HG02759 (cell line): Measurements from ENCODE around the gene ANKS1B.
A peak's percentile ranks its signal among the peaks of the same experiment; 100 is the strongest.

Experiments used
- ATAC-seq: cut with Tn5 transposase; IDR thresholded peaks from one replicate; pipeline ENCODE4 v1.9.1; 2021; ENCODE audit warnings: mild to moderate bottlenecking, moderate library complexity; ENCODE audit not compliant: unreplicated experiment

The ANKS1B gene

DNA sequence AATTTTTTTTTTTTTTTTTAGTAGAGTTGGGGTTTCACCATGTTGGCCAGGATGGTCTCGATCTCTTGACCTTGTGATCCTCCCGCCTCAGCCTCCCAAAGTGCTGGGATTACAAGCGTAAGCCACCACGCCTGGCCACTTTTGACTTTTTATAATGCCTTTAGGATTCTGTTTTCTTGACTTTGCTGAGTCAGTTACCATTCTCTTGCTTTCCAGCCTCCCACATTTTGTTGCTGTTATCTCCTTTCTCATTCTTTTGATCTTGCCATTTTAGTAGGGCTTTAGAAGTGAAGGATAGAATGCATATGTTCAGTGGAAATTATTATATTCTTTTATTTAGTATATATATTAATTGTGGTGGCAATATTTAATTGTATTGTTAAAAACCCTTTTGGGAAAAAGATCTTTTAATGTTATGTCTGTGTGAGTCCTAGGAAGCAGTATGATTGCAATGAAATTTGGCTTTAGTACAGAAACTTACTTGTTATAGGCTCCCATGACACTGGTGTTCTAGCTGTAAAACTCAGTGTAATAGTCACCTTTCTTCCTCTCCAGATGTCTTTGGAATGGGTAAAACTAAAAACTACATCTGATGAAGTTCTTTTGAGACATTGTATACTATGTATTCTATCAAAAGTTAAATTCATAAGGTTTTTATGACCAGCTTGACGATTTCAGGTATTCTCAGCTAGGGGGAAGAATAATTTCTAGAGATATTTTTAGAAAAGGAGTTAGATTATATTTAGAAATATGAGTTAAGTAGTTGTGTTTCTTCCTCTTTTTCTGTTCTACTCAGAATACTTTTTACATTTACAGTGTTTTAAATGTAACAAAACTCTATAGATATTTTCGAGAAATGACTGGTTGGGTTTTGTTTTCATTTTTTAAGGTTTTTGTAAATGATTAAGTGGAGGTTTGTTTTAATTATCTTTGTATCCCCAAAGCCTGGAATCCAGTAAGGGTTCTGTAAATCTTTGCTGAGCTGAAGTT, 1264.9 kb downstream of the ANKS1B start:
- peak; percentile 43 for ATAC-seq

DNA sequence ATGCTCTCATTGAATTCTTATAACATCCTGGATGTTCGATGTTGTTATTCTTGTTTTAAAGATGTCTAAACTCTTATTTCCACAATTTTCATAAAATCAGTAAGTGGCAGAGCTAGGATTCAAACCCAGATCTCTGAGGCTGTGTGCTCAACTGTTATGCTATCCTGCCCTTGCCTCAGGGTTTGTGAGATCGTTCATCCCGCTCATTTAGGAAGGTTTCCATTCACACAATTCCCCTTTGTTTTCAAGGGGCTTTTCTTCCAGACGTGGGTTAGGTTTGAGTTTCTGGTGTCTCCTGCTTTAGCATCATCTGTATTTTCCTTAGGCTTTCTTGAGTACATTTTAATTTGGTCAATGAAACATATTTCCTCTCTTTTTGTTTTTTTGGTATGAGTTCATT, 1270.3 kb downstream of the ANKS1B start:
- no peak for ATAC-seq

DNA sequence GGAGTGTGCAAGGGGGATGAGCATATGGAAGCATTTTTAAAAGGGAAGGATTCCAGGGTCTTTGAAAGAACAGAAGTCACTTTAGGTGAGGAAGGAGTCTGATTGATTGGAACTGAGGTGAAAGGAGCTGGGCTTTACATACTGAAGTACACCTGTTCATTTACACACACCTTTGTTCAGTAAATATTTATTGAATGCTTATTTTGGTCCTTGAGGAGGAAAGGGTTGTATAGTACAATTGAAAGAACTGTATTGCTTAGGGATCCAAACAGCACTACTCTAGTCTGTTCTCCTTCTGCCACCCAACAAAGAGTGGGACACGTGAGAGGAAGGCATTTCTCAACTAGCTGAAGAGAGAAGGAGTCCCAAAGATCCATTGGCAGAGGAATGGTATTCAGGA, 1275.7 kb downstream of the ANKS1B start:
- ATAC-seq, result no peak

DNA sequence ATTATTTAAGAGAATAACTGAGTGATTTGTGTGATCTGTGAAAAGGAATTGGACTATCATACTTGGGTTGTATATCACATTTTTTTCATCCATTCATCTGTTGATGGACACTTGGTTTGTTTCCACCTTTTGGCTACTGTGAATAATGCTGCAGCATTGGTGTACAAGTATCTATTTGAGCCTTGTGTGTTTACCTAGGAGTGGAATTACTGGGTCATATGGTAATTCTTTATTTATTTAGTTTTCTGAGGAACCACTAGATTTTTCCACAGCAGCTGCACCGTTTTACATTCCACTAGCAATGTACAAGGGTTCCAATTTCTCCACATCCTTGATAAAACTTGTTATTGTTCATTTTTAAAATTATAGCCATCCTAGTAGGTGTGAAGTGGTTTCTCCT, 1283.6 kb downstream of the ANKS1B start:
- ATAC-seq, result no peak

DNA sequence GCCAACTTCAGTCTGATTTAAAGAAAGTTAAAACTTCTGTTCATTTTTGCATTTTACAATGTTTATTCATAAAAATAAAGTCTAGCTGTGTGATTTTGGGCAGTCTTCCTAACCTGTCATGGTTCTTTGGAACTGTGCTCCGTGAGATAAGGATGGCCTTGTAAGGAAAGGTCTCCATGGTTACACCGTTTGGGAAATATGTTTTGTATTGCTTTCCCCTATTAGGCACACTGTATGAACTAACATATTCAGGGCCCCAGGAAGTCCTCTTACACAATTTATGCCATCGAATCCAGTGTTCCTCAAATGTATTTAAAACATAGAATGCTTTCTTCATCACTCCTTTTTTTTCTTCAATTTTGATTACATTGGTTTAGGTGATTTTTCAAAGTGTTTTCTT, 1285.2 kb downstream of the ANKS1B start:
- ATAC-seq, result no peak

DNA sequence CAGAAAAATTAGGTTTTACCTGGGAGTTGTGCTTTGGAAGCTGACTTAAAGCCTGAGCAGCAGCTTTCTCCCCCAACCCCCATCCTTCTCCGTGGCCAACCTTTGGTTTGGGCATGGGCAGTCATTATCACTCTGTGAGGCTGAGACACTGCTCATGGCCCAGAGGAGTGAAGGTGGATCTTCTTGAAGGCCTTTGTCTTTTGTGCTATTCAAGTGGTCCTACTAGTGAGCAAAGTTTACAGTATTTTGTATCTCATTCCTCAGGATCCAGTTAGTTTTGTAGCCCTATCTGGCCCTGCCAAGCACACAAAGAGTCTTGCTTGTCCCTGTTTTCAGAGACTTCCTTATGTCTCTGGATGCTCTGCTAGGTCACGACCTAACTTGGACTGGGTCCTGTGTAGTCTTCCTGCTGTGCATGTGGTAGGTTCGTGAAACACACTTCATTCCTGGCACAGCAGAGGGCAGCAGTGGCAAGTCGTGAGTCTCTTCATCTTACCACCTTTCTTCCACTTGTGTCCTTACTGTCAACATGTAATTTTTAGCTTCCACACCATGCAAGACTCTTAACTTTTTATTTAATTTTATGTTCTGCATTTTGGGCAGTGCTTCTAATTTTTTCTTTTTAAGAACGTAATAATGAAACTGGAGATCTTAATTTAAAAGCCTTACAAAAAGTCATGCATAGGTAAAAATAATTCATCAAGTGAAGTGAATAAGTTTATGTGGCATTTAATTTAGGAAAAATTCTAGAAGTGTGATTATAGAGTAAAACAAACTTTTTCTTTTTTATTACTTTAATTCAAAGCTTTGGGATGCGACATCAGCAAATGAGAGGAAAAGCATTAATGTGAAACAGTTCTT, 1285.9 kb downstream of the ANKS1B start:
- peak; percentile 95 for ATAC-seq

DNA sequence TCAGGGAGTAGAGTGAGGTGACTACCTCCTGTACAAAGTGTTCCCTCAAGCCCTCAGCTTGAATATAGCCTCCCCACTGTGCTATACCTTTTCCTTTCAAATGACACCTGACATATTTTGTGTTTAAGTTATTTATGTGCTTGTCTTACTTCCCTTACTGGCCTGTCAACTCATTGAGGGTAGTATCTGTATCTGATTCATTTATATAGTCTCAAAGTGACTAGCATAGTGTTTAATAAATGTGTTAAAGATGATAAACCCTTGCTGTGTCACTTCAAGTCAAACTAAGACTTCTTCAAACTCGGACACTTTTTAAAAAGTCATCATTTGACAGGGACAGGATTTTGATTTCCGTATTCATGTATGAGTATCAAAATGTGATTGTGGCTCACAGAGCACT, 1287.5 kb downstream of the ANKS1B start:
- ATAC-seq, result no peak

DNA sequence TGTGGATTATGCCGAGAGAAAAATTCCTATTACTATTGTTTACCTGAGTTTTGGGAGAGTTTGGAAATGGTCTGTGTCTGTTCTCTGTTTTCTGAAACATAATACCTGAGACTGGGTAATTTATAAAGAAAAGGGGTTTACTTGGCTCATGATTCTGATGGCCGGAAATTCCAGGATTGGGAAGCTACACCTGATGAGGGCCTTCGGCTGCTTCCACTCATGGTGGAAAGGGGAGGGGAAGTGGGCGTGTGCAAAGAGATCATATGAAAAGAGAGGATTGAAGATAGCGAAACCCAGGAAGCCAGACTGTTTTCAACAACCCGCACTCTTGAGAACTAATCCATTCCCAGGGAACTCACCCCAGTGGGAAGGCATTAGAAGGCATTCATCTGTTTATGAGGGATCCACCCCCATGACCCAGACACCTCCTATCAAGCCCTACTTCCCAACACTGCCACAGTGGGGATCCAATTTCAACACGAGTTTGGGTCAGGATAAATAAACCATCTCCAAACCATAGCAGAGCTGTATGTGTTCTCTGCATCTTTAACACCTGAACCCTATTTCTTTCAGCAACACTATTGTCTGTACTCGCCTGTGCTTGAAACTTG, 1288.6 kb downstream of the ANKS1B start:
- no peak for ATAC-seq

DNA sequence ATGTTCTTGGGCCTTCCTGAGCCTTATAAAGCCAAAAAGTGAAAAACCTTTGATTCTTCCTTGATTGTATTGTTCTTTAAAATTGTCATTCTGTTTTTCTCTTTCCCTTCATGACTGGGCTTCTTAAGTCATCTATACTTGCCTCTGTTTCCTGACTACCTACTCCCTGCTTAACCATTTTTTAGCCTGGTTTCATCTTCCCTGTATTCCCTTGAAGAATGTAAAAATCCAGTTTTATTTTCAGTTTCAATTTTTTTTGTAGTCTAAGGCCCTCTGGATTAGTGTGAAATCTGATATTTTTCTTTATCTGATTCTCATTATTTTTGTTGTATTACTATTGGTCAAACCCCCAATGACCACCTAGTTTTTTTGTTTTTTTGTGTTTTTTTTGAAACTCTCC, 1293.4 kb downstream of the ANKS1B start:
- no peak for ATAC-seq

DNA sequence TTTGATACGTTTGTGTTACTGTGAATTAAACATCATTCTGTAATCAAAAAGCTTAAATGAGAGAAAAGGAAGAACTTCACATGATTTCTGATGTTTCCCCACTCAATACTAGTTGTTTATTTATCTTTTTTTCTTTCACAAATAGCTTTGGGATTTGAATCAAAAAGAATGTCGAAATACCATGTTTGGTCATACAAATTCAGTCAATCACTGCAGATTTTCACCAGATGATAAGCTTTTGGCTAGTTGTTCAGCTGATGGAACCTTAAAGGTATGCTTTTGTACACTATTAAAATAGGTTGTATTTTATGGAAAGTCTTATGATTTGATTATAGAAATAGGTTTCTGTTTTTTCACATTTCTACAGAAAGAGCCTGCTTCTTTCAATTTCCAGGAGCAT, 1298.1 kb downstream of the ANKS1B start:
- no peak for ATAC-seq
